Smooth muscle cell of the brain vasculature (primary cell): ENCODE data around the gene EIF3D.

ENCODE experiments used
- DNase-seq: peaks from one replicate; pipeline ENCODE4 v3.0.0-alpha.2; 2012; ENCODE audit warnings: low read depth, low spot score

Gene EIF3D

GRCh38 chr22:36466258-36466657 lies 62.7 kb downstream of the EIF3D start:
- DNase-seq = no peak

DNA sequence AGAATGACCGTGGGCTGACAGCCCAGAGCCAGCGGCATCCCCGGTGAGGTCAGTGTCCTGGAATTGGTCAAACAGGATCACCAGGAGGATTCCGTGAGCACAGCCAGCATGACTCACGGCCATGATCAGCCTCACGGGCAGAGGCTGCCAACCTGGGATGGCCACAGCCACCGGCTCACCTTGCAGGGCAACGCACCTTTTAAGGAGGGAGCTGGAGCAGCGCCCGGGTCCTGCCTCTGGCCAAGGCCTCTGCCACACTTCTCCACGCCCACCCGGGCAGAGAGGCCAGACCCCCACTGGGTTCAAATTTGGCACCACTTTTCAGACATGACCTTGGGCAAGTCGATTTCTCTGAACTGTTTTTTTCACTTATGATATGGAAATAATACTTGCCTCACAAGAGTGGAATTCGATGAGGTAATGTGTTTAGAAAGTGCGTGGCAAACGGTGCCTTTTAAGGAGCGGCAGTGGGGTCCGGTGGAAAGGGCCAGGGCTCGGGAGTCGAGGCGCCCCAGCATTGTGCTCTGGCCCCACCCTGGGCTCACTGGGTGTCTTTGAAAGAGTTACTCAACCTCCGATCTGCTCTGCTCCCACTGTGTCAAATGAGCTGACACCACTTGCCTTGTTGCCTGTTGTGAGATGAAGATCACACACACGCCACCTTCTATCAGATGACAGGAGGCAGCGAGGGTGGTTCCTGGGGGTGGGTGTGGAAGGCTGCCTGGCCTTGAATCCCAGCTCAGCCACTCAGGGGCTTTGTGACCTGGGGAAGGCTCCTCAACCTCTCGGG lies 63.5 kb downstream of the EIF3D start:
- DNase-seq = no peak

- no peak for DNase-seq
These were observed 64.2 kb downstream of the EIF3D start for GRCh38 chr22:36464715-36465231.

DNA sequence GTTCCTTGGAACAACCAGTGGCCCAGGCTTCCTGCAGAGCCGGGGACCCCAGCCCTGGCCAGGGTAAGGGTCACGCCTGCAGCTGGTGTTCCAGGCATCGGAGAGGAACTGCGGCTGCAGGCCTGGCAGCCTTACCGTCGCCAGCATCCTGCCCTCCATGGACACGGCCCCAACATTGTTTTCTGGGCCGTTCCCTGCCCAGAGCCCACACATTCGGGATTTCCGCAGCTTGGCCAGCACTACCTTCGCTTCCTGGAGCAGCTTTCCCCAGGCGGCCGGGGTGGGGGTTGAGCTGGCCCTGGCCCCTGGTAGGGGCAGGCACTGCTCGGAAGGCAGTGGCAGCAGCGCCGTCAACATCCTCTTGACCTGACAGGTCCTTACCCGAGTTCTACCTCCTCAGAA lies 65.2 kb downstream of the EIF3D start:
- no peak for DNase-seq

GRCh38 chr22:36461665-36462649 lies 67.0 kb downstream of the EIF3D start:
- DNase-seq = no peak
